ENCODE data around the gene GTF2A1L. TPM values are rescaled to one million over a fixed set of nuclear protein-coding genes. Genes with fewer than 3 reads are reported as not detected.
A peak's percentile ranks its signal among the peaks of the same experiment; 100 is the strongest.
"Not testable (repeated sequence)": the region's sequence is repeated elsewhere in the genome, so short reads cannot be mapped to it uniquely, and the experiment has no call there.

The GTF2A1L gene
- polyA plus RNA-seq, 10 donors: 0.20 to 0.63 (median 0.45) TPM; not detected in 4

GRCh38 chr2:48607307-48608014 is 10.2 kb upstream of the GTF2A1L start:
- no peak for DNase-seq

- DNase-seq: no peak
These were observed 4.4 kb upstream of the GTF2A1L start for GRCh38 chr2:48613211-48613610.

- DNase-seq: not testable (repeated sequence)
These were observed 3.1 kb upstream of the GTF2A1L start for GRCh38 chr2:48614581-48614980.

- DNase-seq: no peak
These were observed 1.9 kb downstream of the GTF2A1L start for GRCh38 chr2:48619526-48619925.

DNA sequence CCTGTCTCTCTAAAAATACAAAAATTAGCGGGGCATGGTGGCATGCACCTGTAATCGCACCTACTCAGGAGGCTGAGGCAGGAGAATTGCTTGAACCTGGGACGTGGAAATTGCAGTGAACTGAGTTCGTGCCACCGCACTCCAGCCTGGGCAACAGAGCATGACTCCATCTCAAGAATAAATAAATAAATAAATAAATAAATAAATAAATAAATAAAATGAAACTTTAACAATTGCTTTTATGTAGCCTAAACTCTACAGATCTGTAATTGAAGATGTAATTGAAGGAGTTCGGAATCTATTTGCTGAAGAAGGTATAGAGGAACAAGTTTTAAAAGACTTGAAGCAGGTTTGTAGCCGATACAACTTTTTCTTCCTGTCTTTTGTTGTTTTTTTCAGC is 2.9 kb downstream of the GTF2A1L start:
- no peak for DNase-seq

- not testable (repeated sequence) for DNase-seq
These were observed 5.0 kb downstream of the GTF2A1L start for GRCh38 chr2:48622691-48623090.

- no peak for DNase-seq
These were observed 7.0 kb downstream of the GTF2A1L start for GRCh38 chr2:48624696-48625095.

- no peak for DNase-seq
These were observed 8.4 kb downstream of the GTF2A1L start for GRCh38 chr2:48626047-48626446.

- no peak for DNase-seq
These were observed 15.5 kb downstream of the GTF2A1L start for GRCh38 chr2:48633143-48633542.

- DNase-seq: no peak
These were observed 18.1 kb downstream of the GTF2A1L start for GRCh38 chr2:48635786-48636185.

GRCh38 chr2:48638261-48638660 is 20.6 kb downstream of the GTF2A1L start:
- DNase-seq: no peak

- peak; percentile 50 to 81 (median 79) for DNase-seq
These were observed 33.6 kb downstream of the GTF2A1L start for GRCh38 chr2:48651158-48651790.

DNA sequence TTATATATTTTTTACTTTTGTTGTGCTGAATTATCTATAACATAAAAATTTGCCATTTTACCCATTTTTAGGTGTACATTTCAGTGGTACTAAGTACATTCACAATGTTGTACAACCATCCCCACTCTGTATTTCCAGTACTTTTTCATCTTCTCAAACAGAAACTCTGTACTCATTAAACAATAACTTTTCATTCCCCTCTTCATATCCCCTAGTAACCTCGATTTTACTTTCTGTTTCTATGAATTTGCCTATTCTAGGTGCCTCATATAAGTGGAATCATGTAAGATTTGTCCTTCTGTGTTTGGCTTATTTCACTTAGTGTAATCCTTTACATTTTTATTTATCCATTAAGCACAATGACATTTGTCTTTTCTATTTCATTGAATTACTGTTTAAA is 51.3 kb downstream of the GTF2A1L start:
- DNase-seq: no peak

DNA sequence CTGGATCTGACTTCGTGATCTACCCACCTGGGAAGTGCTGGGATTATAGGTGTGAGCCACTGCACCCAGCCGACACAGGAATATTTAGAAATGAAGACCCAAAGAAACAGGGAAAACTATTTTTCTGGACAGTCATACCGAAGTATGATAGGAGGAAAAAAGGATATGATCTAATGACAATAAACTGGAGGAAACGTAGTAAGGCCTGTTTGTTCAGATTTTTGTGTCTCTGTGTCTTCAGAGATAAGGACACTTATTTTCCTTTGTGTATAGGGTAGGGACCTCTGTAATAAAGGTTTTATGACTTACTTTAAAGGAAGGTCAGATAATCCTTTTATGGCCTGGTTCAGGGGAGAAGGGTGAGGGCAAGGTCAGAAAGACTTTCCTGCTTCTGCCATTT is 55.9 kb downstream of the GTF2A1L start:
- no peak for DNase-seq

DNA sequence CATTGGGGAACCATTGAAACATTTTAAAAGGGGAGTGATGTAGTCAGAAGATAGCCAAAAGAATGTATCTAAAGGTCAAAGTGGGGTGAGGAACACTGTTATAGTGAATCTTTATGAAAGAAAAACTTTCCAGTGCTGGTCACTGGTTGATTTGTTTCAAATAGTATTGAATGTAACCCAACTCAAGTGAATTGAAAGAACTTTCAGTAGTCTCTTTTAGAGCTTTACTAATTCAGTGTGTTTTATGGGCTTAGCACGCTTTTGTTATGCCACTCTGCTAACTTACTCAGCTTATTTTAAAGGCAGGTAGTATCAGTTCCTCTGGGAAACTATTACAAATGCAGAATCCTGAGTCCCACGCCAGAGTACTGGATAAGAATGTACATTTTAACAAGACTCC is 57.3 kb downstream of the GTF2A1L start:
- DNase-seq: no peak

DNA sequence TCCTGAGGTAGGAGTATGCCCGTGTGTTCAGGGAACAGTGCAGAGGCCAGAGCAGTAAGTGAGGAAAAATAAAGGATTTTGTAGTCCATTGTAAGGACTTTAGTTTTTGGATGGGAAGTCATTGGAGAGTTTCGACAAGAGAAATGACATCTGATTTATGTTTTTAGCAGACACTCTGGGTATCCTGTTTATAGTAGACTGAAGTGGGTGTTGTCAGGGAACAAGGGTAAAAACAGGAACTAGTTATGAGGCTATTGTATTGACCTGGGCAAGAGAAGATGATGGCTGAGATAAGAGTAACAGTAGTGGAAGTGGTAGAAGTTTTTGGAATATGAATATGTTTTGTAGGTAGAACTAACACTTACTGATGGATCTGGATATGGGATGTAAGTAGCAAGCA is 59.8 kb downstream of the GTF2A1L start:
- DNase-seq: no peak

GRCh38 chr2:48685126-48685525 is 67.5 kb downstream of the GTF2A1L start:
- DNase-seq: no peak

DNA sequence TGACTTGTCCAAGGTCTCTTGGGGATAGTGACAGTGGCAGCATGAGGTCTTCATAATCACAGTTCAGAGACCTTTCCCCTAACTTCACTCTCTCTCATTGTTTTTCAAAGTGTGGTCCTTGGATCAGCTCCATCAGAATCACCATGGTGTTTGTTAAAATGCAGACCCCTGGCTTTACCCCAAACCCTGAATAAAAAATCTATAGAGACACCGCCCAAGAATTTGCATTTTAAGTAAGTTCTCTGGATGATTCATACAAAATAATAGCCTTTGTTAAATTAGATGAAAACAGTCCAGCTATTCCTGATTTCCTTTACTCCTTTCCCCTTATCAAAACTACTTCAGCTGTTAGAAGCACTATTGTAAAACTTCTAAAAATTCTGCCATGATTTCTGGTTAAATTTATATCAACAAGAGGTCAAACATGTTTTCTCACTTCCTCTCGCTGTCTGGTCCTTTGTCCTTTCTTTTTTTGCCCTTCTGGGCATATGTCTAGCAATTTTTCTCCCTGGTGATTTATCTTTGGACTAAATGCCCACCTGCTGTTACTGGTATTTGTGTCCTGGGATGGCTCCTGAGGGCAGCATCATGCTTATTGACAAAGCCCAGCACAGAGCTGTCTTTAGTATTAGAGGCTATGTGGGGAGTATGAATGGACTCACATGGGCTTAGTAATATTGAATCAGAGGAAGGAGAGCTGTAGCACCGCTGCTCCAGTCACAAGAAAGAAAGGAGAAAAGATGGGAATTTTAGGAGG is 74.5 kb downstream of the GTF2A1L start:
- no peak for DNase-seq

GRCh38 chr2:48693066-48693465 is 75.4 kb downstream of the GTF2A1L start:
- peak in 1 of 3 donors; percentile 7 for DNase-seq

DNA sequence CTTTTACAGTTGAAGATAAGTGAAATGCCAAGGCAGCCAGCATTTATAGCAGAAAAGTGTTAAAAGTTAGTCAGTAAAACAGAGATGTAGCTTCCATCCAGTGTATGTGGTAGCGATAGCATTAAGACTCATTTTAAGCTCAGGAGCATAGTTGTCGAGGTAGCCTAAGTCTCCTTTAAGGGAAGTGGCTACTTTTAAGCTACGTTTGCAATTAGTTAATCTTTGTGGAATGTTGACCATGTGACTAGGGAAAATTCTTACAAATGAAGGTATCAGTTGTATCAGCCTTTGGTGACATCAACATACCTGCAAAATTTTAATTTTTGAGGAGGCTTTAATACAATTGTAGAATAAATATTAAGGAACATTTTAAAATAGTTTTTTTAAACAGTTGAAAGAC is 76.0 kb downstream of the GTF2A1L start:
- no peak for DNase-seq

GRCh38 chr2:48694149-48694548 is 76.5 kb downstream of the GTF2A1L start:
- peak in 1 of 3 donors; percentile 32 for DNase-seq

- no peak for DNase-seq
These were observed 78.3 kb downstream of the GTF2A1L start for GRCh38 chr2:48695991-48696390.

DNA sequence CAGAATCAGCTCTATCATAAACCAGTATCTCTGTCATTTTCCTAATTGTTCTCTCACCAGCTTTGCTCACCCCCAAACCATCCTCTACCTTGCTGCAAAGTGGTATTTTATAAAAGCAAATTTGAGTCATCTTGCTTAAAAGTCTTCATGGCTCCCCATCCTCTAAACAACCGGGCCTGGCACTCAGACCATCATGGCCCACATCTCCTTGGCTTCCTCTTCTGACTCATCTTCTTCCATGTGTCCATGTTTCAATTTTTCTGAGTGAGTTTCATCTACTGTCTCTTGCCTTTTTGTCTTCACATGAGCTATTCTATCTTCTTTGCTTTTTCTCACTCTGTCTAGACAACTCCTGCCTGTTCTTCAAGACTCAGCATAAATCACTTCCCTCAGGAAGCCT is 79.2 kb downstream of the GTF2A1L start:
- DNase-seq: no peak

All from muscle of back (tissue), 11 donors.